GM19324 (cell line): ENCODE results near the gene STAB1.
A peak's percentile ranks its signal among the peaks of the same experiment; 100 is the strongest.

Experiments
- ATAC-seq: cut with Tn5 transposase; IDR thresholded peaks from one replicate; pipeline ENCODE4 v1.9.1; 2021; ENCODE audit warnings: mild to moderate bottlenecking, moderate library complexity; ENCODE audit not compliant: unreplicated experiment, low FRiP score

Gene STAB1

GRCh38 chr3:52532838-52533622 lies 37.9 kb downstream of the STAB1 start:
- ATAC-seq, result no peak

GRCh38 chr3:52533623-52534280 lies 38.6 kb downstream of the STAB1 start, which contains the start of gene NT5DC2:
Gene NT5DC2 (minus strand): TSS chr3:52533857. CDS start chr3:52533737, 120 bp downstream.
- ATAC-seq, result no peak

- ATAC-seq, result no peak
These were observed 39.4 kb downstream of the STAB1 start for GRCh38 chr3:52534281-52535183.

- no peak for ATAC-seq
These were observed 40.4 kb downstream of the STAB1 start for GRCh38 chr3:52535411-52536111.

GRCh38 chr3:52536112-52536368 lies 40.9 kb downstream of the STAB1 start:
- ATAC-seq, result no peak

- ATAC-seq, result peak; percentile 91
These were observed 41.4 kb downstream of the STAB1 start, which contains the start of gene UQCC5 for GRCh38 chr3:52536369-52537164. Gene UQCC5 (plus strand): TSS chr3:52536605. CDS start chr3:52536756, 151 bp downstream.

GRCh38 chr3:52537165-52537620 lies 42.1 kb downstream of the STAB1 start:
- no peak for ATAC-seq

- no peak for ATAC-seq
These were observed 42.7 kb downstream of the STAB1 start for GRCh38 chr3:52537726-52538421.

- no peak for ATAC-seq
These were observed 44.0 kb downstream of the STAB1 start for GRCh38 chr3:52539010-52539653.

GRCh38 chr3:52541050-52541449 lies 45.9 kb downstream of the STAB1 start:
- no peak for ATAC-seq

GRCh38 chr3:52544937-52545336 lies 49.8 kb downstream of the STAB1 start:
- no peak for ATAC-seq

GRCh38 chr3:52546111-52546901 lies 51.2 kb downstream of the STAB1 start:
- ATAC-seq, result no peak

GRCh38 chr3:52547143-52547542 lies 52.0 kb downstream of the STAB1 start:
- ATAC-seq, result no peak

GRCh38 chr3:52551118-52551517 lies 56.0 kb downstream of the STAB1 start:
- ATAC-seq, result no peak

- ATAC-seq, result no peak
These were observed 57.0 kb downstream of the STAB1 start for GRCh38 chr3:52552089-52552488.

- no peak for ATAC-seq
These were observed 59.1 kb downstream of the STAB1 start for GRCh38 chr3:52554026-52554755.

GRCh38 chr3:52555056-52555455 lies 59.9 kb downstream of the STAB1 start:
- no peak for ATAC-seq
